OCI-LY7 (cell line): ENCODE measurements around the gene SLC2A5. TPM values are rescaled to one million over a fixed set of nuclear protein-coding genes. Genes with fewer than 3 reads are reported as not detected.
A peak's percentile ranks its signal among the peaks of the same experiment; 100 is the strongest.

Experiments
- BruUV-seq: library from RNA; stranded (reverse); fragments of 400-500 nt; replicated peaks from 2 replicates; lab custom pipeline; 2021; lab: Mats Ljungman, UMichigan
- CTCF ChIA-PET: fragments of 300-600 bp; sonication (Branson Sonifier 250); formaldehyde crosslinking; loops from one replicate; lab custom pipeline; 2022; ENCODE audit warnings: antibody characterized with exemption; ENCODE audit not compliant: unreplicated experiment; lab: Charles Lee
- POLR2A ChIA-PET: fragments of 300-600 bp; sonication (Branson Sonifier 250); formaldehyde crosslinking; loops from one replicate; lab custom pipeline; 2022; ENCODE audit warnings: antibody characterized with exemption; lab: Charles Lee
- DNase-seq: peaks from one replicate; pipeline ENCODE4 v3.0.0-alpha.2; 2015; ENCODE audit warnings: low spot score
- H2AFZ ChIP-seq: fragments of 200-600 bp; sonication (generic), shearing (Covaris generic); 2 replicates; pipeline ENCODE4 v1.6.1; 2014; ENCODE audit warnings: mild to moderate bottlenecking, antibody characterized with exemption, low read length, moderate library complexity
- H3K27ac ChIP-seq: fragments of 200-600 bp; sonication (generic); 2 replicates; pipeline ENCODE4 v1.5.1; 2014; ENCODE audit warnings: mixed run types, low read depth, mild to moderate bottlenecking, moderate library complexity, low read length, inconsistent platforms; ENCODE audit not compliant: poor library complexity, severe bottlenecking
- H3K36me3 ChIP-seq: fragments of 200-600 bp; sonication (generic); 2 replicates; pipeline ENCODE4 v1.6.1; 2014; ENCODE audit warnings: mild to moderate bottlenecking, antibody characterized with exemption, low read length, moderate library complexity, mixed read lengths; ENCODE audit not compliant: insufficient read depth
- H3K4me1 ChIP-seq: fragments of 200-600 bp; sonication (generic); 2 replicates; pipeline ENCODE4 v1.5.1; 2014; ENCODE audit warnings: mild to moderate bottlenecking, low read length; ENCODE audit not compliant: insufficient read depth, poor library complexity, severe bottlenecking
- H3K4me2 ChIP-seq: fragments of 200-600 bp; sonication (generic); 2 replicates; pipeline ENCODE4 v1.6.1; 2014; ENCODE audit warnings: mild to moderate bottlenecking, low read length
- H3K4me3 ChIP-seq: fragments of 200-600 bp; sonication (generic); 2 replicates; pipeline ENCODE4 v1.5.1; 2014; ENCODE audit warnings: mild to moderate bottlenecking, low read depth, low read length; ENCODE audit not compliant: poor library complexity, severe bottlenecking
- H3K79me2 ChIP-seq: fragments of 200-600 bp; sonication (generic); 2 replicates; pipeline ENCODE4 v1.6.1; 2016; ENCODE audit warnings: low read depth, mild to moderate bottlenecking, low read length, moderate library complexity, mixed read lengths; ENCODE audit not compliant: insufficient read depth
- H3K9me2 ChIP-seq: fragments of 200-600 bp; sonication (generic); 2 replicates; pipeline ENCODE4 v1.6.1; 2016; ENCODE audit warnings: mild to moderate bottlenecking, low read length, mixed read lengths; ENCODE audit not compliant: insufficient read depth
- H3K9me3 ChIP-seq: fragments of 200-600 bp; sonication (generic); 2 replicates; pipeline ENCODE4 v1.6.1; 2014; ENCODE audit warnings: mild to moderate bottlenecking, mixed run types, low read length, mixed read lengths
- H4K20me1 ChIP-seq: fragments of 200-600 bp; sonication (generic); 2 replicates; pipeline ENCODE4 v1.6.1; 2014; ENCODE audit warnings: mild to moderate bottlenecking, antibody characterized with exemption, low read length, moderate library complexity, mixed read lengths; ENCODE audit not compliant: insufficient read depth
- EZH2phosphoT487 ChIP-seq: fragments of 200-600 bp; sonication (generic); IDR thresholded peaks from 2 replicates; pipeline ENCODE4 v1.6.1; 2018; ENCODE audit warnings: low read depth, borderline replicate concordance, mild to moderate bottlenecking, mixed run types, antibody characterized with exemption, low read length, moderate library complexity, mixed read lengths
- intact Hi-C: fragments of 100-400 bp; cut with micrococcal nuclease; formaldehyde crosslinking; loops from one replicate; pipeline ENCODE4 v1.10.0; 2022; ENCODE audit not compliant: unreplicated experiment
- total RNA-seq, 2 experiments: library from RNA; depleted of rRNA in 1 of 2; stranded (reverse); fragments of >200 nt in 1 of 2; shearing (Covaris generic) in 1 of 2; gene quantifications; 2 replicates each; pipeline ENCODE4 v1.2.3, GENCODE V29; 2014 to 2022
- TF ChIP-seq, protein P1 (sequence below): fragments of 200-600 bp; sonication (generic); conservative IDR thresholded peaks from 2 replicates; pipeline ENCODE4 v1.5.1; 2014; ENCODE audit warnings: mild to moderate bottlenecking, antibody characterized with exemption, low read length, moderate library complexity, mixed read lengths

The SLC2A5 gene
- total RNA-seq, 2 experiments from 2014 or later = 112 to 183 TPM

DNA sequence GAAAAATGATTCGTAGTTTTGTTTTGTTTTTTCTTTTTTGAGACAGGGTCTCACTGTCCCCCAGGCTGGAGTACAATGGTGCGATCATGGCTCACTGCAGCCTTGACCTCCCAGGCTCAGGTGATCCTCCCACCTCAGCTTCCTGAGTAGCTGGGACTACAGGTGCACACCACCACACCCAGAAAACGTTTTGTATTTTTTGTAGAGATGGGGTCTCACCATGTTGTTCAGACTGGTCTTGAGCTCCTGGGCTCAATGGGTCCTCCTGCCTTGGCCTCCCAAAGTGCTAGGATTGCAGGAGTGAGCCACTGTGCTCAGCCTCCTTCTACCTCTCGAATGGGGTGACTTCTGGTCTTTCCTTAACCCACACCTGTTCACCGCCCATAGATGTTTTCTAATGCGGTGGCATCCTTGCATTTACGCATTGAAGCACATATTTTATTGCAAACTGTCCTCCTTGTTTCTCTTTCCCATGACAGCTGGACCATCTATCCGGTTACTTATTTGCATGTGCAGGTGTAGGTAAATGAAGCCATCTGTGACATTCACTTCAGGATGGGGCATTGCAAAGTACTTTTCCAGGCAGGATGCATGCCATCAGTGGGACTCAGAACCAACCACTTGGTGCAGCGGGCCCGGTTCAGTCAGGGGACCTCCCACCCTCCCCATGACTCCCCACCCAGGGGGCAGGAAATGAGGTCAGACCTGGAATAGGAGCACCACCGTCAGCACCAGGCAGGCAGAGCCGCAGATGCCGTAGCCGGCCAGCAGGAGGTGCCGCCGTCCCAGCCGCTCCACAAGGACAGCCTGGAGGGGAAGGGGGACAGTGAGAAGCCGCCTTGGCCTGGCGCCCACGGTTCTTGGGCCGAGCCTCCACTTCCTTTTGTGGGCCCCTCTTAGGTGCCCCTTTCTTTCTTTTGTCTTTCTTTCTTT is 59.7 kb downstream of the SLC2A5 start:
- Histone ChIP-seq H3K9me2 (no peaks in the 10 kb centered on the region), H3K27ac (peak overlapping the region; percentile 87), H3K4me2 (peak overlapping the region; percentile 69), H3K9me3 (no peaks in the 10 kb centered on the region), H3K36me3 (no peaks in the 10 kb centered on the region), H2AFZ (peak overlapping the region; percentile 7; the same call in 1 of the 2 replicates), H3K4me3 (peak overlapping the region; percentile 35), H3K79me2 (no peaks in the 10 kb centered on the region), H3K4me1 (peaks cover 62% of the 10 kb centered on the region), H4K20me1 (no peaks in the 10 kb centered on the region)
- BruUV-seq = no TSS peak
- DNase-seq = peak; percentile 87
- intact Hi-C loops = loop anchor here (1.0 to 5.0 kb wide), 4 partner anchors 27 to 188 kb away; no protein-coding TSS in a partner anchor
- TF ChIP-seq, protein P1, sequence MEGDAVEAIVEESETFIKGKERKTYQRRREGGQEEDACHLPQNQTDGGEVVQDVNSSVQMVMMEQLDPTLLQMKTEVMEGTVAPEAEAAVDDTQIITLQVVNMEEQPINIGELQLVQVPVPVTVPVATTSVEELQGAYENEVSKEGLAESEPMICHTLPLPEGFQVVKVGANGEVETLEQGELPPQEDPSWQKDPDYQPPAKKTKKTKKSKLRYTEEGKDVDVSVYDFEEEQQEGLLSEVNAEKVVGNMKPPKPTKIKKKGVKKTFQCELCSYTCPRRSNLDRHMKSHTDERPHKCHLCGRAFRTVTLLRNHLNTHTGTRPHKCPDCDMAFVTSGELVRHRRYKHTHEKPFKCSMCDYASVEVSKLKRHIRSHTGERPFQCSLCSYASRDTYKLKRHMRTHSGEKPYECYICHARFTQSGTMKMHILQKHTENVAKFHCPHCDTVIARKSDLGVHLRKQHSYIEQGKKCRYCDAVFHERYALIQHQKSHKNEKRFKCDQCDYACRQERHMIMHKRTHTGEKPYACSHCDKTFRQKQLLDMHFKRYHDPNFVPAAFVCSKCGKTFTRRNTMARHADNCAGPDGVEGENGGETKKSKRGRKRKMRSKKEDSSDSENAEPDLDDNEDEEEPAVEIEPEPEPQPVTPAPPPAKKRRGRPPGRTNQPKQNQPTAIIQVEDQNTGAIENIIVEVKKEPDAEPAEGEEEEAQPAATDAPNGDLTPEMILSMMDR = peak; percentile 89
- TF ChIP-seq EZH2phosphoT487 = no peak
- ChIA-PET CTCF (interaction anchor here (1.0 to 1.1 kb wide), 2 partner anchors 92 to 120 kb away, joined by 3 to 6 read pairs; partner anchors contain the start of gene GPR157), POLR2A (no interaction called here)

DNA sequence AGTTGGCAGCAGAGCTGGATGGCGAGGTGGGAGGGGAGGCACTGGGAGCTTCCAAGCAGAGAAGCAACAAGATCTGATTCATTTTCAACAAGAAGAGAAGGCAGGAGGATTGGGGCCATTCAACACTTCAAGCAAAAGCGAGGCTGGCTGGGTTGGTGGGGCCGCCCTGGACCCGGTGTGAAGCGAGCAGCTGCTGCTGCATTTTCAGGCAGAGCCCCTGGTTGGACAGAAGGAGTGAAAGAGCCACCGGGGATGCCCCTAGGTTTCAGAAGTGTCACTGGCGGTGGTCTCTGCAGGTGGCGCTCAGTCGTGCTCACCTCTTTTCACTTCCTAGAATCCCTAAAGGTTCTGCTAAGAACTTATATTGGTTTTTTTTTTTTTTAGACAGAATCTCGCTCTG is 61.2 kb downstream of the SLC2A5 start:
- Histone ChIP-seq H3K9me3 (no peaks in the 10 kb centered on the region), H3K4me1 (peaks cover 60% of the 10 kb centered on the region), H3K4me3 (peak overlapping the region; percentile 35), H2AFZ (peak overlapping the region; percentile 46), H4K20me1 (no peaks in the 10 kb centered on the region), H3K36me3 (no peaks in the 10 kb centered on the region), H3K4me2 (peak overlapping the region; percentile 69), H3K9me2 (no peaks in the 10 kb centered on the region), H3K79me2 (no peaks in the 10 kb centered on the region), H3K27ac (peak overlapping the region; percentile 87)
- POLR2A ChIA-PET = interaction anchor here (0.5 to 1.9 kb wide), 5 partner anchors 41 to 778 kb away, joined by 3 to 6 read pairs (median 4); no protein-coding TSS in a partner anchor
- no TSS peak for BruUV-seq
- CTCF ChIA-PET = interaction anchor here (1.1 kb wide), 1 partner anchor 93 kb away, joined by 3 read pairs; no protein-coding TSS in a partner anchor
- peak; percentile 75 for DNase-seq
- intact Hi-C loops = loop anchor here (2.0 to 5.0 kb wide), 2 partner anchors 59 to 189 kb away; no protein-coding TSS in a partner anchor
- TF ChIP-seq, protein P1 = peak; percentile 40; the same call in 1 of the 2 replicates
- TF ChIP-seq EZH2phosphoT487 = no peak
